Progenitor cell of endocrine pancreas (in vitro differentiated cells): ENCODE data around the gene DNAJB1. TPM values are rescaled to one million over a fixed set of nuclear protein-coding genes. Genes with fewer than 3 reads are reported as not detected.

Experiments
- DNase-seq: peaks from one replicate; pipeline ENCODE4 v3.0.0; 2021; ENCODE audit warnings: low spot score; ENCODE audit not compliant: unreplicated experiment
- H3K27ac Mint-ChIP-seq: 2 replicates; pipeline ENCODE4 v1.8.0; 2021; ENCODE audit warnings: mild to moderate bottlenecking, moderate library complexity, mixed read lengths
- H3K27me3 Mint-ChIP-seq: 2 replicates; pipeline ENCODE4 v1.8.0; 2021; ENCODE audit warnings: mixed read lengths
- H3K36me3 Mint-ChIP-seq: 2 replicates; pipeline ENCODE4 v1.8.0; 2022; ENCODE audit warnings: mixed read lengths; ENCODE audit not compliant: insufficient read depth
- H3K4me1 Mint-ChIP-seq: 2 replicates; pipeline ENCODE4 v1.8.0; 2021; ENCODE audit warnings: low read depth, mixed read lengths
- H3K4me3 Mint-ChIP-seq: 2 replicates; pipeline ENCODE4 v1.8.0; 2021; ENCODE audit warnings: low read depth, mild to moderate bottlenecking, moderate library complexity, mixed read lengths
- H3K9me3 Mint-ChIP-seq: 2 replicates; pipeline ENCODE4 v1.8.0; 2021; ENCODE audit warnings: low read depth, mixed read lengths
- CTCF ChIP-seq: fragments of 200-600 bp; sonication (generic); IDR thresholded peaks from one replicate; pipeline ENCODE4 v1.5.0; 2021; ENCODE audit warnings: antibody characterized with exemption, mild to moderate bottlenecking; ENCODE audit not compliant: unreplicated experiment
- total RNA-seq: library from RNA; stranded (reverse); gene quantifications from 2 replicates; pipeline ENCODE4 v1.2.1, GENCODE V29; 2021

Gene DNAJB1
- total RNA-seq, 1 donor from 2014 or later = 97.0 TPM

DNA sequence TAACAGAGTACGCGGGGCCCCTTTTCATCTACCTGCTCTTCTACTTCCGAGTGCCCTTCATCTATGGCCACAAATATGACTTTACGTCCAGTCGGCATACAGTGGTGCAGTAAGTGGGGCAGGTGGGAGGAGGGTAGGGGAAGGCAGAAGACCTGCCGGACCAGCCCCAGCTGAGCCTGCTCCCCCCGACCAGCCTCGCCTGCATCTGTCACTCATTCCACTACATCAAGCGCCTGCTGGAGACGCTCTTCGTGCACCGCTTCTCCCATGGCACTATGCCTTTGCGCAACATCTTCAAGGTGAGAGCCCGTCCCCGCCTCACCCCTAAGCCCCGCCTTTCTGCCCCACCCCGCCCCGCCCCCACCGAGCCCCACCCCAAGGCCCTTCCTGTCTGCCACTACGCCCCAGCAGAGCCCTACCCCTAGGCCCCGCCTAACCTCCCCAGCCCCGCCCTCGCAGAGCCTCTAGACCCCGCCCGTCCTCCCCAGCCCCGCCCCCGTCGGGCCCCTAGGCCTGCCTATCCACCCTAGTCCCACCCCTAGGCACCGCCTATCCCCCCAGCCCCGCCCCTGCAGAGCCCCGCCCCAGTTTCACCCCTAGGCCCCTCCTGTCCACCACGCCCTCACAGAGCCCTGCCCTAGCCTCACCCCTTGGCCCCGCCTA, 45.9 kb upstream of the DNAJB1 start:
- peaks cover 7% of the 10 kb centered on the region for H3K36me3 Mint-ChIP-seq
- no peaks in the 10 kb centered on the region for H3K4me1 Mint-ChIP-seq
- no peak overlapping the region for H3K27ac Mint-ChIP-seq
- no peaks in the 10 kb centered on the region for H3K27me3 Mint-ChIP-seq
- no peak overlapping the region for H3K4me3 Mint-ChIP-seq
- H3K9me3 Mint-ChIP-seq = no peaks in the 10 kb centered on the region
- DNase-seq = no peak
- no peak for TF ChIP-seq CTCF

DNA sequence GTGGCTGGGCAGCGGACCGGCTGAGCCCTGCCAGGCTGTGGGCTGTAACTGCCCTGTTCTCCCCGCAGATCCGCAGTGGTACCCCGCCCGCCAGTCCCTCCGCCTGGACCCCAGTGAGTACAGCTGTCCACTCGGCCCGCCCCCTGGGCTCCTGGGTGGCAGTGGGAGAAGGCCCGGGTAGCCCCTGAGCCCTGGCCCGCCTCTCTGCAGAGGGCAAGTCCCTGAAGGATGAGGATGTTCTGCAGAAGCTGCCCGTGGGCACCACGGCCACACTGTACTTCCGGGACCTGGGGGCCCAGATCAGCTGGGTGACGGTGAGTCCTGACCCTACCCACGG, 45.4 kb upstream of the DNAJB1 start:
- DNase-seq = no peak
- H3K27me3 Mint-ChIP-seq = no peaks in the 10 kb centered on the region
- no peak for TF ChIP-seq CTCF
- peaks cover 6% of the 10 kb centered on the region for H3K36me3 Mint-ChIP-seq
- no peaks in the 10 kb centered on the region for H3K9me3 Mint-ChIP-seq
- H3K4me1 Mint-ChIP-seq = no peaks in the 10 kb centered on the region
- no peak overlapping the region for H3K27ac Mint-ChIP-seq
- no peak overlapping the region for H3K4me3 Mint-ChIP-seq

DNA sequence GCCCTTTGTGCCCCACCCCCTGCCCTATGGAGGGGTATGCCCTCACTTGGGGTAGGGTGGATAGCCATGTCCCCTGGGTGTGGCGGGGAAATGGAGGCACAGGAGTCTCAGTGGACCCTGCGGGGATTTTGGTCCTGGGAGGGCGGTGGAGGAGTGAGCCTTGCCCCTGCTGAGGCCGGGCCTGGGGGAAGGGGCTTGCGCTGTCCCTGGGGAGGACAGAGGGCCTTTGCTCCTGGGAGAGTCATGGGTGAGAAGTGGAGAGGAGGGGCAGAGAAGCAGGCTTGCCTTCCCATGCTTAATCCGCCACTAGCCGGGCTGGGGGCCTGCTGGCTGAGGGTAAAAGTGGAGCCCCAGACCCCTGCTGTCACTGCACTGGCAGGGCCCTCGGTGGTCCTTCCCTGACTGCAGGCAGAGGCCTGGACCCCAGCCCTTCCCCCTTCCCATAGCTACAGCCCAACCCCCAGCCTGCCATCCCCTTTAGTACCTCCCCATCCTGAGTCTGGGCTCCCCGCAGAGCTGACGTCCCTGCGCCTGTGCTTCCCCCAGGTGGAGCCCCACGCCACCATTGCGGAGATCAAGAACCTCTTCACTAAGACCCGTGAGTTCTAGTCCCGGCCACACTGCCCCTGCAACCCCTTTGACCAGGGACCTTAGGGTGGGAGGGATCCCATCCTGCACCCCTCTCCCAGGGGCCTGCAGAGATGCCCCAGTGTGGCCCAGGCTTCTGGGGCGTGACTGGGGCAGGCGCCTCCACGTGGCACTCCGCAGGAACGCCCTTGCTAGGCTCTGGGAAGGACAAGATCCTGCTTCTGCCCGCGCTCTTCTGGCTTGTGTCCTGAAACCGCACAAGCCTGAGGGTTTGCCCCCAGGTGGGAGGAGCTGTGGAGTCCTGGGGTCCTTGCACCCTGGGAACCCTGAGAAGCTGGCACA, 44.7 kb upstream of the DNAJB1 start:
- H3K27me3 Mint-ChIP-seq = no peaks in the 10 kb centered on the region
- H3K36me3 Mint-ChIP-seq = peaks cover 4% of the 10 kb centered on the region
- no peak overlapping the region for H3K27ac Mint-ChIP-seq
- H3K4me3 Mint-ChIP-seq = no peak overlapping the region
- no peaks in the 10 kb centered on the region for H3K4me1 Mint-ChIP-seq
- TF ChIP-seq CTCF = no peak
- H3K9me3 Mint-ChIP-seq = no peaks in the 10 kb centered on the region
- no peak for DNase-seq

DNA sequence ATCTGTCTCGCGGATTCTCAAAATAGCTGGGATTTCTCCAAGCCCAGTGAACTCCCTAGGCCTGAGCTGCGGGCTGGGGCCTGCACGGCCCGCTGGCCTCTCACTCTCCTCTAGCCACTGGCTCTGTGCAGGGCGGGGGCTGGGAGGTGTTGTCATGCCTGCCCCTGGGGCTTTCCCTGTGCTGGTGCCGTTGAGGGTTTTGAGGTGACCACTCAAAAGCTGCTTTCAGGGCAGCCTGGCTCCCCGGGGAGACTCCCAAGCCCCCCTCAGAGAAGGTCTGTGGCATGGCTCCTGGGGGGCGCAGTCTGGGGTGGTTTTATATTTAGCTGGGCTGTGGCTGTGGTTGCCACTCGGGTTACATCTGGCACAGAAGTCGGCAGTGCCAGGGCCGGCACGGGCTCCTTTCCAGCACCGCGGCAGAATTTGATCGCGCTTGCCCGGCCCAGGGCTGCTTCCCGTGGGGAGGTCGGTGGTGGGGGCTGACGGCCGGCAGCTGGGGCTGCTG, 43.7 kb upstream of the DNAJB1 start:
- Mint-ChIP-seq H3K36me3 (peaks cover 3% of the 10 kb centered on the region), H3K4me1 (no peaks in the 10 kb centered on the region), H3K27ac (no peak overlapping the region), H3K9me3 (no peaks in the 10 kb centered on the region), H3K4me3 (no peak overlapping the region), H3K27me3 (no peaks in the 10 kb centered on the region)
- TF ChIP-seq CTCF = no peak
- no peak for DNase-seq

DNA sequence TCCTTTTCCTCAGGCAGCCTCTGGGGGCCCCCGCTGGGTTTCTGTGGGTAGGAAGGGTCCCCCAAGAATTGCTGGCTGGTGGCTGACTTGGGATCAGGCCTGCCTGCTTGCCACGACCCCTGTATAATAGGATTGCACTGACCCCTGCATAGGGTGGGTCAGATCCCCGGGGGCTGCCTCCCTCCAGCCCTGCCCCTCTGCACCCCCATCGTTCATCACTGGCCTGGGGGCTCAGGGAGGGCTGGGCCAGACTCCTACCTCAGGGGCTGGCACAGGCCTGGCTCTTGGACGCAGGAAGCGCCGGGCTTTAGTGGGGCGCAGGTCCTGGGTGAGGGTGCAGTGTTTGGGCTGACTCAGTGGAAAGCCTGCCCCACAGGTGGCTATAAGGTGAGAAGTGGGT, 43.1 kb upstream of the DNAJB1 start:
- DNase-seq = no peak
- no peaks in the 10 kb centered on the region for H3K27me3 Mint-ChIP-seq
- no peak overlapping the region for H3K4me3 Mint-ChIP-seq
- no peak overlapping the region for H3K27ac Mint-ChIP-seq
- no peaks in the 10 kb centered on the region for H3K9me3 Mint-ChIP-seq
- no peak for TF ChIP-seq CTCF
- peaks cover 3% of the 10 kb centered on the region for H3K36me3 Mint-ChIP-seq
- peaks cover 3% of the 10 kb centered on the region for H3K4me1 Mint-ChIP-seq
